ENCODE results near the gene SLC38A4. TPM values are rescaled to one million over a fixed set of nuclear protein-coding genes. Genes with fewer than 3 reads are reported as not detected.

Gene SLC38A4
- total RNA-seq, 1 experiment from 2014 or later: 0.09 TPM

GRCh38 chr12:46792925-46793324 lies 32.9 kb downstream of the SLC38A4 start:
- H3K9me3 ChIP-seq (ENCODE audit: insufficient read depth, low read depth): no peaks in the 10 kb centered on the region
- CTCF ChIA-PET: no interaction called here

GRCh38 chr12:46790066-46790465 lies 35.7 kb downstream of the SLC38A4 start:
- no peak for TF ChIP-seq EZH2 (IDR thresholded peaks at IDR 0.05; ENCODE audit: low read depth)
- TF ChIP-seq CTCF (conservative IDR thresholded peaks at IDR 0.05): no peak
- Histone ChIP-seq H3K36me3 (ENCODE audit: low read depth) (no peaks in the 10 kb centered on the region), H3F3A (ENCODE audit: insufficient read depth, low read depth) (no peaks in the 10 kb centered on the region), H3K27ac (no peak overlapping the region), H3K27me3 (ENCODE audit: insufficient read depth, low read depth) (no peaks in the 10 kb centered on the region), H3K4me1 (replicated peaks; ENCODE audit: insufficient read depth) (no peaks in the 10 kb centered on the region), H3K4me3 (no peak overlapping the region), H2AFZ (no peak overlapping the region), H3K79me2 (ENCODE audit: low read depth) (no peaks in the 10 kb centered on the region), H3K4me2 (no peak overlapping the region), H3K9me3 (ENCODE audit: insufficient read depth, low read depth) (no peaks in the 10 kb centered on the region), H4K20me1 (ENCODE audit: insufficient read depth) (no peaks in the 10 kb centered on the region), H3K9me2 (ENCODE audit: insufficient read depth) (0 out of 2 replicates have a peak, but pooled peaks cover 3% of the 10 kb centered on the region)
- ChIA-PET CTCF (no interaction called here), POLR2A (ENCODE audit: unreplicated experiment) (no interaction called here)
- no peak for DNase-seq
- BruUV-seq (replicated peaks): no TSS peak
- intact Hi-C loops (cut with micrococcal nuclease; ENCODE audit: unreplicated experiment): no loop called here

More at GRCh38 chr12:46792925-46793324, 32.9 kb downstream of the SLC38A4 start:
- Histone ChIP-seq H3K4me2 (no peak overlapping the region), H3K9me2 (ENCODE audit: insufficient read depth) (no peaks in the 10 kb centered on the region), H3K36me3 (ENCODE audit: low read depth) (no peaks in the 10 kb centered on the region), H3K27me3 (ENCODE audit: insufficient read depth, low read depth) (no peaks in the 10 kb centered on the region), H3K4me1 (replicated peaks; ENCODE audit: insufficient read depth) (no peaks in the 10 kb centered on the region), H3F3A (ENCODE audit: insufficient read depth, low read depth) (no peaks in the 10 kb centered on the region), H3K79me2 (ENCODE audit: low read depth) (no peaks in the 10 kb centered on the region), H3K4me3 (no peak overlapping the region), H4K20me1 (ENCODE audit: insufficient read depth) (no peaks in the 10 kb centered on the region), H2AFZ (no peak overlapping the region), H3K27ac (no peak overlapping the region)
- POLR2A ChIA-PET (ENCODE audit: unreplicated experiment): interaction anchor here (0.6 kb wide), 1 partner anchor 343 kb away, joined by 3 read pairs; no protein-coding TSS in a partner anchor
- intact Hi-C loops (cut with micrococcal nuclease; ENCODE audit: unreplicated experiment): no loop called here
- TF ChIP-seq EZH2 (IDR thresholded peaks at IDR 0.05; ENCODE audit: low read depth) (no peak), CTCF (conservative IDR thresholded peaks at IDR 0.05) (no peak)
- no TSS peak for BruUV-seq (replicated peaks)
- no peak for DNase-seq

GRCh38 chr12:46788072-46788887 lies 37.5 kb downstream of the SLC38A4 start:
- no peak for TF ChIP-seq EZH2 (IDR thresholded peaks at IDR 0.05; ENCODE audit: low read depth)
- TF ChIP-seq CTCF (conservative IDR thresholded peaks at IDR 0.05): no peak
- BruUV-seq (replicated peaks): no TSS peak

More at GRCh38 chr12:46788072-46788887, 37.5 kb downstream of the SLC38A4 start:
- POLR2A ChIA-PET (ENCODE audit: unreplicated experiment): no interaction called here
- no peaks in the 10 kb centered on the region for H3K79me2 ChIP-seq (ENCODE audit: low read depth)
- no peaks in the 10 kb centered on the region for H4K20me1 ChIP-seq (ENCODE audit: insufficient read depth)
- CTCF ChIA-PET: no interaction called here
- no peak overlapping the region for H3K4me3 ChIP-seq
- no peaks in the 10 kb centered on the region for H3K27me3 ChIP-seq (ENCODE audit: insufficient read depth, low read depth)
- no peak overlapping the region for H2AFZ ChIP-seq
- H3K4me2 ChIP-seq: no peak overlapping the region
- no peaks in the 10 kb centered on the region for H3K4me1 ChIP-seq (replicated peaks; ENCODE audit: insufficient read depth)
- H3K9me2 ChIP-seq (ENCODE audit: insufficient read depth): 0 out of 2 replicates have a peak, but pooled peaks cover 3% of the 10 kb centered on the region
- no peak for DNase-seq
- H3K27ac ChIP-seq: no peak overlapping the region
- intact Hi-C loops (cut with micrococcal nuclease; ENCODE audit: unreplicated experiment): no loop called here
- H3K9me3 ChIP-seq (ENCODE audit: insufficient read depth, low read depth): no peaks in the 10 kb centered on the region
- no peaks in the 10 kb centered on the region for H3K36me3 ChIP-seq (ENCODE audit: low read depth)
- no peaks in the 10 kb centered on the region for H3F3A ChIP-seq (ENCODE audit: insufficient read depth, low read depth)

Measured in PC-9 (cell line).